ENCODE data around the gene MUSK.

- no peak for TF ChIP-seq CTCF (conservative IDR thresholded peaks at IDR 0.05; ENCODE audit: low read depth, low read length)
- no peak for TF ChIP-seq EZH2phosphoT487 (IDR thresholded peaks at IDR 0.05; ENCODE audit: borderline replicate concordance, low read length)
Measured at GRCh38 chr9:110835404-110835803, 166.8 kb downstream of the MUSK start.

Data from PC-3 (cell line).